HEK293T (cell line): ENCODE results near the gene RNLS.

Experiments used
- ARNT ChIP-seq: fragments of 450-650 bp; IDR thresholded peaks from 2 replicates; pipeline ENCODE4 v1.6.1; 2017; ENCODE audit warnings: mild to moderate bottlenecking
- BHLHE40 ChIP-seq: fragments of 450-650 bp; IDR thresholded peaks from 2 replicates; pipeline ENCODE4 v1.6.1; 2016; ENCODE audit warnings: mild to moderate bottlenecking, moderate library complexity, borderline replicate concordance
- CTBP1 ChIP-seq: fragments of 450-650 bp; IDR thresholded peaks from 2 replicates; pipeline ENCODE4 v1.6.1; 2016; ENCODE audit warnings: borderline replicate concordance
- ELF4 ChIP-seq: fragments of 450-650 bp; IDR thresholded peaks from 2 replicates; pipeline ENCODE4 v1.6.1; 2017; ENCODE audit warnings: antibody characterized with exemption
- FOXK2 ChIP-seq: fragments of 450-650 bp; IDR thresholded peaks from 2 replicates; pipeline ENCODE4 v1.6.1; 2016; ENCODE audit warnings: mild to moderate bottlenecking
- FOXM1 ChIP-seq: fragments of 450-650 bp; IDR thresholded peaks from 2 replicates; pipeline ENCODE4 v1.6.1; 2017; ENCODE audit warnings: mild to moderate bottlenecking, borderline replicate concordance
- HDGF ChIP-seq: fragments of 450-650 bp; IDR thresholded peaks from 2 replicates; pipeline ENCODE4 v1.6.1; 2017; ENCODE audit warnings: antibody characterized with exemption, borderline replicate concordance
- L3MBTL2 ChIP-seq: fragments of 450-650 bp; conservative IDR thresholded peaks from 2 replicates; pipeline ENCODE4 v1.6.1; 2016; ENCODE audit warnings: mild to moderate bottlenecking
- NFRKB ChIP-seq: fragments of 450-650 bp; IDR thresholded peaks from 2 replicates; pipeline ENCODE4 v1.6.1; 2016; ENCODE audit warnings: mild to moderate bottlenecking, moderate library complexity
- SP1 ChIP-seq: fragments of 450-650 bp; IDR thresholded peaks from 2 replicates; pipeline ENCODE4 v1.6.1; 2017
- SUZ12 ChIP-seq: fragments of 450-650 bp; IDR thresholded peaks from 2 replicates; pipeline ENCODE4 v1.6.1; 2016; ENCODE audit warnings: mild to moderate bottlenecking
- TARDBP ChIP-seq: fragments of 450-650 bp; IDR thresholded peaks from 2 replicates; pipeline ENCODE4 v1.6.1; 2016
- ZNF384 ChIP-seq: fragments of 450-650 bp; IDR thresholded peaks from 2 replicates; pipeline ENCODE4 v1.6.1; 2016
- TF ChIP-seq, protein P1 (sequence below): fragments of 450-650 bp; IDR thresholded peaks from 2 replicates; pipeline ENCODE4 v1.6.1; 2016

DNA sequence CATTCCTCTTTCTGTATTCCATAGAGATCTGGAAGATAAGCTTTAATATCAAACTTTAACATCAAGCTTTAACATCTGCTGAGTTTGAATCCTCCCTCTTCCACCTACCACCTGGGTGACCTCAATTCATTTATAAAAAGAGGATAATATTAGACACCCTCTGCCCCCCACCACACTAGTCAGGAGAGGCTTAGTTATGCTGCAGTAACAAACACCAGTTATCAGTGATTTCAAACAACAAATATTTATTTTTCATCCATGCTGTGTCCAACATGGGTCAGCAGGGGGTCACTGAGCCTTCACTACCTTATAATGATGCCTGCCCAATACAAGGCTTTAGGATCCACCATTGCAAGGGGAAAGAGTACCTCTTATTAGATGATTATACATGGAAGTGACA, 322.0 kb downstream of the RNLS start:
- TF ChIP-seq FOXM1 (no peak), ELF4 (no peak), SP1 (no peak), HDGF (no peak), L3MBTL2 (no peak), NFRKB (no peak), ARNT (no peak), ZNF384 (no peak), TARDBP (no peak), CTBP1 (no peak), FOXK2 (no peak), SUZ12 (no peak), BHLHE40 (no peak)
- TF ChIP-seq, protein P1, sequence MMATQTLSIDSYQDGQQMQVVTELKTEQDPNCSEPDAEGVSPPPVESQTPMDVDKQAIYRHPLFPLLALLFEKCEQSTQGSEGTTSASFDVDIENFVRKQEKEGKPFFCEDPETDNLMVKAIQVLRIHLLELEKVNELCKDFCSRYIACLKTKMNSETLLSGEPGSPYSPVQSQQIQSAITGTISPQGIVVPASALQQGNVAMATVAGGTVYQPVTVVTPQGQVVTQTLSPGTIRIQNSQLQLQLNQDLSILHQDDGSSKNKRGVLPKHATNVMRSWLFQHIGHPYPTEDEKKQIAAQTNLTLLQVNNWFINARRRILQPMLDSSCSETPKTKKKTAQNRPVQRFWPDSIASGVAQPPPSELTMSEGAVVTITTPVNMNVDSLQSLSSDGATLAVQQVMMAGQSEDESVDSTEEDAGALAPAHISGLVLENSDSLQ = no peak
